SIG-M5 (cell line): ENCODE results near the gene TMED6.
A peak's percentile ranks its signal among the peaks of the same experiment; 100 is the strongest.

Source experiments
- DNase-seq: peaks from one replicate; lab custom pipeline; 2025; lab: John Stamatoyannopoulos, UW

The TMED6 gene

GRCh38 chr16:69351309-69352027, at the start of gene TMED6:
Gene TMED6 (minus strand): TSS chr16:69351786. CDS start chr16:69351753, 33 bp downstream.
- no peak for DNase-seq

GRCh38 chr16:69399361-69399760, 47.8 kb upstream of the TMED6 start:
- DNase-seq: no peak

DNA sequence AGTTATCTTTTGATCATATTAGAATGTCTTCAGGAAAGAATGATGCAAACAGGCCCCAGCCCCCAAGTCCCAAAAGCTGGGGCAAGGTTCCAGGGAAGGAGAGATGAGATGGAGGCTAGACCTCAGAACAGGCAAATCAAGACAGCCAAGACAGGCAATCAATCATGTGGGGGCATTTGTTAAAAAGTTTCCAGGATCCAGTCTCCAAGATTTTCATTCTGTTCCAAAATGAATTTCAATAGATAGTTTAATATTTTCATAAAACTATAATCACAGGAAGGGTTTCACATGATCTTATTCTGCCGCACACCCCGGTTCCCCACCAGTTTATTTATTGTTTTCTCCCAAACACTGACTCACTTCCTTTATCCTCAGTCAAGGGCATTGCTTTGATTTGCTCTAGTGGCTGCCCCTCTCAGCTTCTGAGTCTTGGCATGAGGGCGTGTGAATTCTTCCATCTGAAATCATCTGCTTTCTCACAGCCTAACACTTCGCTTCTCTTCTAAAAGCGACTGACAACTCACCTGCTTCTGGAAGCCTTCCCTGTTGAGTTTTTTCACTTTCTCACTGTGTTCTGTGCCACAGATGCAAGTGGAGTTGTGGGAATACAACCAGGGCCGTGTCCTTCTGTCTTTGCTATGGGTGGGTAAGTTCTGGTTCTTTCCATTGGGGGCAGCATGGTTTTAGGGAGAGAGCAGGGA, 46.4 kb upstream of the TMED6 start:
- DNase-seq: no peak

GRCh38 chr16:69396187-69397061, 44.8 kb upstream of the TMED6 start:
- peak; percentile 94 for DNase-seq

DNA sequence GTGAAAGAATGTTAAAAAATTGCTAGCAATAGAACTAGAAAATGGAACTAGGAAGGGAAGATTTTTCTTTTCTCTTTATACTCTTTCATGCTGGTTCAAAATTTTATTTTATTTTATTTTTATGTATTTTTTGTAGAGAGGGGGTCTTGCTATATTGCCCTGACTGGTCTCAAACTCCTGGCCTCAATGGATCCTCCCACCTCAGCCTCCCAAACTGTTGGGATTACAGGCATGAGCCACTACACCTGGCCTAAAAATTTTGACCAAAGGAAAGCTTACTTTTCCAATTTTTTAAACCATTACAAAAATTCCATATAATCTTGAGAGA, 44.2 kb upstream of the TMED6 start:
- DNase-seq: no peak

DNA sequence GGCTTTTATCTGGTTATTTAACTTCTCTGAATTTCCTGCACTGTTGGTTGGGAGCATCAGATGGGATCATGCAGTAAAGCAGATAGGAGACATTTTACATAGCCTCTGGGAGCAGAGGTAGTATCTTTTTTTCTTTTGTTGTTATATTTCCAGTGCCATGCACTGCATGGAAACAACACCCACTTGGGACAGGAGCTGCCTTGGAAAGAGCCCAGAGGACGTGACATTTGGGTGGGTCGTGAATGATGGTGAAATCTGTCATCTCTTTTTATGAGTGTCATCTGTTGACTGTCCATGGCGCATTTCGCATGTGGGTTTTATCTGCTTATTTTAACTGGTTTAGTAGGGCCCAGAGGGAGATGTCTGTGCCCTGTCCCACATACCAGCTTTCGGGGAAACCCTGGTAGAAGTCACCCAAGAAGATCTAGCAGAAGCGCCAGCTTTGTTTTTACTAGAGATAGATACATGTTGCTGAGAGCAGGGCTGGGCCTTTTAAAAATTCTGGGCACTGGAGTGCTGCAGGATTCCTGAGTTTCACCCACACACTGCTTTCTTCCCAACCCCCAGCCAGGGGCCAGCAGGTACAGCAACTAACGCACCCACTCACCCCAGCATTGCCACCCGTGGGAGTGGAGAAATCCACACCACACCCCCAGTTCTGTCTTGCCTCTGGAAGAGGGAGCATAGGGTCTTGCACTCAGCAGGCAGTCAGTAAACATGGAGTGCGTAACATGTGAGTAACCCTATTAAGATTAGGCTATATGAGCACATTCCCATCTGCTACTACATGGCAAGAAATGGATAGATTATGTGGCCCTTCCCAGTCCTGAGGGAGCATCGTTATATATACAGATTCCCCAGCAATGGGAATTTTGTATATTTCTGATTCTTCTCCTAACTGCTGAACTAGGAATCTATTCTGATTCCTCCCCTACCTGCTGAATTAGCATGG, 42.6 kb upstream of the TMED6 start:
- no peak for DNase-seq

- no peak for DNase-seq
Observed at GRCh38 chr16:69386596-69386995, 35.0 kb upstream of the TMED6 start.

DNA sequence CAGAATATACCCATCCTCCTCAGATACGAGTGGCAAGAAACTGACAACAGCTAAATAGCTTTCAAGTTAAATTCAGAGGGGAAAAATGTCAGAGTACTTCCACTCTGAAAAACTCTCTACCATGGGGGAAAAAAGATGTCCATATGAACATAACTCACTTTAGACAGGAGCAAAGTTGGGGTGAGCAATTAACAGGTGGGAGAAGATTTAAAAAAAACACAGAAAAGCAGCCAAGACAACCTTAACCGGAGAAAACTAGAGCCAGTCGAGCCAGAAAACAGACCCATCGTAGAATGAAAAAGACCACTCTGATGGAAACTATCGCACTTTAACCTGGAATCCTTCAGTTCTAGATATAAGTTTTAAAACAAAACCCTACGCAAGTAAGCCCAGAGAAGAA, 33.4 kb upstream of the TMED6 start:
- DNase-seq: no peak

DNA sequence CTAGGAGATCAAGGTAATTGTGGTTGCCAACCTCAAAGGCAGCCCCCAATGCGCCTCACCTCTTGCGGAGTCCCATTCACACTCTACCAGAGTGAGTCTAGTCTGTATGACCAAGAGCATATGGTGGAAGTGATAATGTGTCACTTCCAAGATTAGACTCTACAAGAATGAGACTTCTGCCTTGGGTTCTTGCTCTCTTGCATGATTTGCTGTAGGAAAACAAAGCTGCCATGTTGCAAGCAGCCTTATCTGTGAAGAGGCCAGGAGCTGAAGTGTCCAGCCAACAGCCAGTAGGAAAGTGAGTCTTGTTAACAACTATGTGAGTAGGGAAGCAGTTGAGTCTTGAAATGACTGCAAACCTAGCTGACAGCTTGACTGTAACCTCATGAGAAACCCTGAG, 30.8 kb upstream of the TMED6 start:
- DNase-seq: no peak

DNA sequence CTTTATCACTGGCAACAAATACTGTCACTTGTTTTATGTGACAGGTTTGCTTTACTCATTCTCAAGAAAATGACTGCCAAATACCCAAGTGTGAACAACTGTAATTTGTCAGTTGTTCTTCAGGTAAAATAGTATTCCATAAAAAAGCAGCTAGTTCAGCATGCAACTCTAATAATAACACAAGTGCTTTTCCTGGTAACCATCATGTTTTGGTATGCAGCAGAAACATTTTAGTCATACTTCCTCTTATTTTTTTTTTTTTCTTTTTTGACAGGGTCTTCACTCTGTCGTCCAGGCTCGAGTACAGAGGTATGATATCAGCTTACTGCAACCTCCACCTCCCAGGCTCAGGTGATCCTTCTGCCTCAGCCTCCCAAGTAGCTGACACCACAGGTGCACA, 29.6 kb upstream of the TMED6 start:
- no peak for DNase-seq

DNA sequence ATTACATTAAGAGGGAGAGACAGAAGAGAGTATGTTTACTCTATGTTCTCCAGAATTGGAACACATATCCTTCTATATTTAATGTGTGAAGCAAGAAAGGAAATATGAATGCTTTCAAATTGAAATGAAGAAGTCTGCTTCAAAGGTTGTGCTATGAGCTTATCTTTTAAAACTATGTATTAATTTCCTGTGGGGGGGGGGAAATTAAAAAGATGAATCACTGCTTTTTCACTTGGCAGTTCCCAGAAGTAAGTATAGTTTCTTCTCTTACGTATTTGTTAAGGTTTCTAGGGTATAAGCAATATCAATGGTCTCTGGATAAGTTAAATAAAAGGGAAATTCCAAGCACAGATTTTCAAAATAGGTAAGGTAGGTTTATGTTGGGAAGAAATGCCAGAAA, 27.2 kb upstream of the TMED6 start:
- no peak for DNase-seq

DNA sequence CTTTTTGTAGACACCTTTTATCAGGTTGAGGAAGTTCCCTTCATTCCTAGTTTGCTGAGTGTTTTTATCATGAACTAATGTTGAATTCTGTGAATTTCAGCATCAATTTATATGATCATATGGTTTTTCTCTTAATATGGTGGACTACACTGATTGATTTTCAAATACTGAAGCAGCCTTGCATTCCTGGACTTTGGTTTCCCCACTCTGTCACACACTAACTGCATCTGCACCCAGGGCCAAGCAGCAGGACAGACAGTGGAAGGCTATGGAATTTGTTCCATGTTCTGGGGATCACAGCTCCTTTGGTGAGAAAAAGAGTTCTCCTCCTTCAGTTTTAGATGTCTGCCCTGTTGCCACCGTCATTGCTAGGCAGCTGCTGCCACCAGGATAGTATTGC, 26.4 kb upstream of the TMED6 start:
- DNase-seq: no peak

- DNase-seq: no peak
Observed at GRCh38 chr16:69376393-69377059, 24.9 kb upstream of the TMED6 start.

- DNase-seq: no peak
Observed at GRCh38 chr16:69373019-69373418, 21.4 kb upstream of the TMED6 start.

GRCh38 chr16:69371564-69371963, 20.0 kb upstream of the TMED6 start:
- no peak for DNase-seq

DNA sequence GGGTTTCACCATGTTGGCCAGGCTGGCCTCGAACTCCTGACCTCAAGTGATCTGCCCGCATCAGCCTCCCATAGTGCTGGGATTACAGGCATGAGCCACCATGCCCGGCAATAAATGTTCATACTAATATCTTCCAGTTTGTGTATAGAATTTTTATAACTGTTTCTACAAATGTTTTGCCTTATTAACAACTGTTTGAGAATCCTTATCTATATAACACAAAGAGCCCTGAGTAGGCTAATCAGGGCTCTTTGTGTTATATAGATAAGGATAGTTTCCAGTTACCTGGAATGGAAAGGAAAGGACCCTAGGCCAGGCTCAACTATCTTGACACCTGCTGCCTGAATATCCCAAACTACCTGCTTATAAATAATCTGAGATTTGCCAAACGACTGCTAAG, 17.3 kb upstream of the TMED6 start:
- DNase-seq: no peak

DNA sequence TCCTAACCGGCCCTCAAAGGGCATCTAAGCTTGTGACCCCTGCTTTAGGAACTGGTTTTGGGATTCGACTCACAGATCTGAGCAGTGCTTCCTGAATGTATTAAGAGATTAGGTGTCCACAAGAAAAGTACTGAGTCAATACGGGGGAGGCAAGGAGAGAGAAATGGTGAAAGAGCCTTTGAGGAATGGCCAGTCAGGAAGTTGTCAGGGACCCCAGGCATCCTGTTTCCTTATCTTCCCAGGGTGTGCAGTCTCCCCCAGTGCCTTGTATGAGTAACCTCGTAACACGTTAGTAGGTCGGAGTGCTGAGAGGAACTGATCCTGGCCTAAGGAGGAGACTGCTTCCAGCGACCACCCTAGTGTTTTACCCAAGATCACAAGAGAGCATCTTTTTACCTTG, 16.4 kb upstream of the TMED6 start:
- no peak for DNase-seq

DNA sequence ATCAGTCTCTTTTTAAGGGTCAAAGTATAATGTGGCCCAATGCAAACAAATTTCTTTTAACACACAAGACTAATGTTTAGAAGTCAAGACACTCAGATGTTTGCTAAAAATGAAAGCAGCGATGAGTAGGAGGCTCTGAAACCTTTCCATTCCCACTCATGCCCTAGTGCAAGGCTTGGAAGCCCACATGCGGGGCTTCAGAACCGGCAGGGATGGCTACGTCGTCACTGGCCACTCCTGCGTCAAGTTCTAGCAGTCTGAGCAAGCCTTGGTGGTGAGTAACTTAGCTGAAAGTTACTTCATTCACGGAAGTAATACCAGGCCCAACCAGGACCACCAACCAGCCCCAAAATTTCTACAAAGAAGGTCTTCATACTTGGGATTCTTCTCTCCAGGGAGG, 14.8 kb upstream of the TMED6 start:
- DNase-seq: no peak

DNA sequence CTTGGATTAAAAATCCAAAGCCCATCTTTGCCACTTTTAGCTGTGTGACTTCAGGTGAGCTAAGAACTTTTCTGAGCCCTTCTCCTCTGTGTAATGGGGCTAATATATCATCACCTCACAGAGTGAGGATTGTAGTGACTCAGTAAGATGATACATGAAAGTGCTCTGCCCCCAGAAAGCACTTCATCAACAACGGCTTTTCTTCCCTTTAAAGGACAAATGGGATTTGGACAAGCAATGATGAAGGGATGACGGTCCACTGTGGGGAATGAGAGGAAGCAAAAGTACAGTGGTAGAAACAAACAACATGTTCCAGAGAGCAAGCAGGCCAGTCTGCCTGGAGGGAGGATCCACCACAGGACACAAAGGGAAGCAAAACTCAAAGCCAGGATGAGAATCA, 14.3 kb upstream of the TMED6 start:
- DNase-seq: no peak

DNA sequence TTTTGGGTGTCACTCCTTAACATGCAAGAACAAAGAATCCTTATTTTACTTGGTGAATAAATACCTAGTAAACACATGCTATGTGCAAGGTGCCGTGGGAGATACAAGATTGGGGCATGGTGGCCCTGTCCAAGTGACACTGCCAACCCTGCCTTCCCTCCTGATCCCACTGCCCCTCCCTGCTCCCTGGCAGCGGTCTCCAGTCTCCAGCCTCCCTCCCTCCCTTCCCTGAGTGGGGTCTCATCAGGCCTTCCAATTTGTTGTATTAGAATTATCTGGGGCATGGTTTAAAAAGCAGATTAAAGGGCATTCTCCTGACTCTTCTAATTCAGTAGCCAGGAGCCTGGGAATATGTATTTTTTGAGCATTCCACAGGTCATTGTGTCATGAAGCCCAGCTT, 12.5 kb upstream of the TMED6 start:
- no peak for DNase-seq

DNA sequence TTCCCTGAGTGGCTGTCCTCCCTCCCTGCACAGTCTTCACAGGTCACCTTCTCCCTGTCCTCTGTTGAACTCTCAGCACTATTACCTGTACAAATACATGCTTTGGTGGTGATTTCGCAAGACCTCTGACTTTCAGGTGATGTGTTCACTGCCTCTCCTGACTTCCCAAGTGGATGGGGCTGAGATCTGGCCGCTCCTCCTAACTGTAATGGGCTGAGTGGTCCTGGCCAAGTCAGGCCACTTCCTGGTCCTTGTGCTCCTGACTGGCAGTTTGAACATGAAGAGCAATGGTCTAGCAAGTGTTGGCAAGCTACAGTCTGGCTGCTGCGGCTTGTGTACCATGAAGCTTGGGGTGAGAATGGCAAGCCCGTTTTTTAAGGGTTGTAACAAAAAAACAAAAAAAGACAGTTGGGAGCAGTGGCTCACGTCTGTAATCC, 11.7 kb upstream of the TMED6 start:
- DNase-seq: no peak
